BJ (cell line): ENCODE data around the gene ATP6V1C2. TPM values are rescaled to one million over a fixed set of nuclear protein-coding genes. Genes with fewer than 3 reads are reported as not detected.

Experiments
- CTCF ChIA-PET: fragments of 350-600 bp; formaldehyde crosslinking; extraction: SDS; loops from one replicate; lab custom pipeline; 2021; ENCODE audit warnings: antibody characterized with exemption, inconsistent platforms; lab: Yijun Ruan, JAX
- POLR2A ChIA-PET: fragments of 300-600 bp; sonication (Branson Sonifier 250); formaldehyde crosslinking; extraction: SDS; loops from one replicate; lab custom pipeline; 2021; ENCODE audit warnings: antibody characterized with exemption; lab: Charles Lee
- DNase-seq: peaks from one replicate; pipeline ENCODE4 v3.0.0-alpha.2; 2011; ENCODE audit warnings: low read depth
- H3K27me3 ChIP-seq: 2 replicates; pipeline ENCODE4 v1.6.0; 2011; ENCODE audit warnings: low read length; ENCODE audit not compliant: control insufficient read depth, insufficient read depth
- H3K36me3 ChIP-seq: 2 replicates; pipeline ENCODE4 v1.5.1; 2011; ENCODE audit warnings: low read length; ENCODE audit not compliant: control insufficient read depth, insufficient read depth
- H3K4me3 ChIP-seq: 2 replicates; pipeline ENCODE4 v1.5.1; 2011; ENCODE audit warnings: low read depth, mild to moderate bottlenecking, control low read depth, low read length
- CTCF ChIP-seq: IDR thresholded peaks from 2 replicates; pipeline ENCODE4 v1.5.1; 2011; ENCODE audit warnings: low read depth, mild to moderate bottlenecking, control low read depth, inconsistent platforms, low read length, moderate library complexity; ENCODE audit not compliant: insufficient read depth
- polyA plus RNA-seq: library from polyadenylated mRNA; depleted of rRNA; stranded (reverse); fragments of >200 nt; gene quantifications from 2 replicates; pipeline ENCODE4 v1.2.3, GENCODE V29; 2011

The ATP6V1C2 gene
- polyA plus RNA-seq, 1 experiment = 0.04 TPM

- no peaks in the 10 kb centered on the region for H3K36me3 ChIP-seq
- no peak overlapping the region for H3K4me3 ChIP-seq
- CTCF ChIA-PET = no interaction called here
- no peaks in the 10 kb centered on the region for H3K27me3 ChIP-seq
- POLR2A ChIA-PET = no interaction called here
- DNase-seq = no peak
- no peak for TF ChIP-seq CTCF
Measured at GRCh38 chr2:10771786-10772185, 50.4 kb downstream of the ATP6V1C2 start.

GRCh38 chr2:10772201-10772867, 50.9 kb downstream of the ATP6V1C2 start:
- ChIA-PET POLR2A (no interaction called here), CTCF (interaction anchor here (0.5 kb wide), 1 partner anchor 80 kb away, joined by 3 read pairs; no protein-coding TSS in a partner anchor)
- H3K36me3 ChIP-seq = no peaks in the 10 kb centered on the region
- H3K4me3 ChIP-seq = no peak overlapping the region
- DNase-seq = no peak
- no peaks in the 10 kb centered on the region for H3K27me3 ChIP-seq
- no peak for TF ChIP-seq CTCF

GRCh38 chr2:10772868-10773215, 51.4 kb downstream of the ATP6V1C2 start:
- H3K4me3 ChIP-seq = no peak overlapping the region
- no peaks in the 10 kb centered on the region for H3K27me3 ChIP-seq
- POLR2A ChIA-PET = no interaction called here
- DNase-seq = no peak
- TF ChIP-seq CTCF = no peak
- CTCF ChIA-PET = no interaction called here
- no peaks in the 10 kb centered on the region for H3K36me3 ChIP-seq

GRCh38 chr2:10773821-10774341, 52.5 kb downstream of the ATP6V1C2 start:
- DNase-seq = no peak
- H3K27me3 ChIP-seq = no peaks in the 10 kb centered on the region
- TF ChIP-seq CTCF = no peak
- H3K4me3 ChIP-seq = no peak overlapping the region
- POLR2A ChIA-PET = no interaction called here
- CTCF ChIA-PET = interaction anchor here (1.0 kb wide), 1 partner anchor 15 kb away, joined by 3 read pairs; no protein-coding TSS in a partner anchor
- H3K36me3 ChIP-seq = peaks cover 5% of the 10 kb centered on the region

- ChIA-PET POLR2A (no interaction called here), CTCF (interaction anchor here (0.6 to 1.0 kb wide), 2 partner anchors 15 to 20 kb away, joined by 3 read pairs; no protein-coding TSS in a partner anchor)
- peaks cover 5% of the 10 kb centered on the region for H3K36me3 ChIP-seq
- H3K27me3 ChIP-seq = no peaks in the 10 kb centered on the region
- H3K4me3 ChIP-seq = no peak overlapping the region
- TF ChIP-seq CTCF = no peak
- no peak for DNase-seq
Measured at GRCh38 chr2:10774394-10774793, 53.0 kb downstream of the ATP6V1C2 start.
